HG03520 (cell line): ENCODE data around the gene RNF31.

Source experiments
- ATAC-seq: cut with Tn5 transposase; IDR thresholded peaks from one replicate; pipeline ENCODE4 v1.9.1; 2021; ENCODE audit warnings: mild to moderate bottlenecking, moderate library complexity; ENCODE audit not compliant: unreplicated experiment

RNF31 gene

DNA sequence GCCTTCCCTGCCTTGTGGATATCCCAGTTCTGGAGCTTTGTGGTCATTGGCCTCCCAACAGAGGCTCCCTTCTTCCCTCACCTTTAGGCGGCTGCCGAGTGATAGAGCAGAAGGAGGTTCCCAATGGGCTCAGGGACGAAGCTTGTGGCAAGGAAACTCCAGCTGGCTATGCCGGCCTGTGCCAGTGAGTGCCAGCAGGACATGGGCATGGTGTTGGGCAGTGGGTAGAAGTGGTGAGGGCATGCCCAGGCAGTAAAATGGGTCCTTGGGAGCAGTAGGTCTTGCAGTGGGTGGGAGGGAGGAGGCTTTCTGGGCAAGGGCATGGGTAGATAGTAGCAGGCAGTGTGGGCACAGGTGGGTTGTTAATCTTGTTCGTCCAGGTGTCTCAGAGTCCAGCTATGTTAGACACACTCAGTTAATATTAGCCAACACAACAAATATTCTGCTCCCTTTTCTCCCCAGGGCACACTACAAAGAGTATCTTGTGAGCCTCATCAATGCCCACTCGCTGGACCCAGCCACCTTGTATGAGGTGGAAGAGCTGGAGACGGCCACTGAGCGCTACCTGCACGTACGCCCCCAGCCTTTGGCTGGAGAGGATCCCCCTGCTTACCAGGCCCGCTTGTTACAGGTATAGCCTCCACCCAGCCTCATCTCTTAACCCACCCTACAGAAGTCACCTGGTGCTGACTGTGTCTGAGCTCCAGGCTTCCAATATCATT, 12.6 kb downstream of the RNF31 start:
- no peak for ATAC-seq

- no peak for ATAC-seq
Measured at GRCh38 chr14:24160499-24160849, 13.2 kb downstream of the RNF31 start.

- ATAC-seq: peak; percentile 72
Measured at GRCh38 chr14:24160850-24161804, 13.8 kb downstream of the RNF31 start, which contains the start of gene IRF9. Gene IRF9 (plus strand): TSS chr14:24161265. CDS start chr14:24162145, 880 bp downstream.

- ATAC-seq: no peak
Measured at GRCh38 chr14:24162093-24162492, 14.8 kb downstream of the RNF31 start.

GRCh38 chr14:24164518-24164991, 17.3 kb downstream of the RNF31 start:
- no peak for ATAC-seq

DNA sequence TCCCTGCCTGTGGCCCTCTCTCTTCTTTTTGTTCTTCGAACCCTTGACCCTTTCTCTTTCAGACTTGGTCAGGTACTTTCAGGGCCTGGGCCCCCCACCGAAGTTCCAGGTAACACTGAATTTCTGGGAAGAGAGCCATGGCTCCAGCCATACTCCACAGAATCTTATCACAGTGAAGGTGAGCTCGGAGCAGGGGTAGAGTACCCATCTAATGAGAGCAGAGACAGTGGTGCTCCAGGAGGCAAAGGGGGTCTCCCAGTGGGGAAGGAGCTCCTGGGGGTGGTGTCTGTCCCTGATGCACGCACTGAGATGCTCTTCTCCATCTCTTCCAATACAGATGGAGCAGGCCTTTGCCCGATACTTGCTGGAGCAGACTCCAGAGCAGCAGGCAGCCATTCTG, 18.5 kb downstream of the RNF31 start:
- ATAC-seq: no peak

- ATAC-seq: no peak
Measured at GRCh38 chr14:24167469-24168114, 20.3 kb downstream of the RNF31 start.

GRCh38 chr14:24171422-24172260, 24.3 kb downstream of the RNF31 start, which contains the start of gene REC8:
Gene REC8 (plus strand): TSS chr14:24172080. CDS start chr14:24172553, 473 bp downstream.
- ATAC-seq: peak; percentile 64

- ATAC-seq: no peak
Measured at GRCh38 chr14:24172261-24172860, 25.1 kb downstream of the RNF31 start.

GRCh38 chr14:24172871-24173281, 25.6 kb downstream of the RNF31 start:
- ATAC-seq: no peak

- no peak for ATAC-seq
Measured at GRCh38 chr14:24176599-24176998, 29.3 kb downstream of the RNF31 start.

DNA sequence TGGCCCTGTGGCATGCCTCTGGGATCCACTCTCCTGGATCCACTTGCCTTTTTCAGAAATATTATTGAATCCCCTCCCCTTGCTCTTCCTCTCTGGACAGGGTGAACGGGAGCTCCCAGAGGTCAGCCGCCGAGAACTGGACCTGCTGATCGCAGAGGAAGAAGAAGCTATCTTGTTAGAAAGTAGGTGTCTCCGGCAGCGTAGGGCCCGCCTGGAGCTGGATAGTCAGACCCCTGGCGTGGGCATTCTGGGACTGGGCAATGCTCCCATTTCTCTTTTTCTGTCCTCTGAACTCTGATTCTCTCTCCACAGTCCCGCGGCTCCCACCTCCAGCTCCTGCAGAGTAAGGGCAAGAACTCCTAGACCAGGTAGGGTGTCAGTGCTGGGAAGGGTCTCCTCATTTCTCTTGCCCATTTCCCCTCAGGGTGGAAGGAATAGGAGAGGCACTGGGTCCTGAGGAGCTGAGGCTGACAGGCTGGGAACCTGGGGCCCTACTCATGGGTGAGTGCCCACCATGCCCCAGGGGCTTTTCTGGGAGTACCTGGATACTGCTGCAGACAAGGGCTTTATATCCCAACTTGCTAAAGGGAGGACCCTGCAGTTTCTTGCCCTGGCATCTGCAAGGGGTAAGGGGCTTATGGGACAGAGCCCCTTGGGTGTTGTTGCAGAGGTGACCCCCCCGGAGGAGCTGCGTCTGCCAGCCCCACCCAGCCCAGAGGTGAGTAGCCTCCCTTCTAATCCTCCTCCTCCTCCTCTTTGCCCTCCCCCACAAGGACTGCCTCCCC, 29.9 kb downstream of the RNF31 start:
- ATAC-seq: no peak

DNA sequence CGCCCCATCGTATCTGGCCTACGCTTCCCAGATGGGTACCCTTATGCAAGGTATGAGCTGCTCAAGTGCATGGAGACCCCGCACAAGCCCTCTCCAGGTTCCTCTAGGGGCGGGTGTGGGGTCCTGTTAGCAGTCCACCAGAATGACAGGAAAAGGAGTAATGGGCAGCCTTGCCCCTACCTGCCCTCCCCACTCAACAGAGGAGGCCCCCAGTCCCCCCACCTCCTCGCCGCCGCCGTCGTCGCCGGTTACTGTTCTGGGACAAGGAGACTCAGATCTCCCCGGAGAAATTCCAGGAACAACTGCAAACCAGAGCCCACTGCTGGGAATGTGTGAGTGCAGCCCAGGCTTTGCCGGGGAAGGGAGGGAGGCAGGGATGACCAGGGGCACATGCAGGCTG, 30.6 kb downstream of the RNF31 start:
- no peak for ATAC-seq

GRCh38 chr14:24178399-24179178, 31.3 kb downstream of the RNF31 start:
- no peak for ATAC-seq

DNA sequence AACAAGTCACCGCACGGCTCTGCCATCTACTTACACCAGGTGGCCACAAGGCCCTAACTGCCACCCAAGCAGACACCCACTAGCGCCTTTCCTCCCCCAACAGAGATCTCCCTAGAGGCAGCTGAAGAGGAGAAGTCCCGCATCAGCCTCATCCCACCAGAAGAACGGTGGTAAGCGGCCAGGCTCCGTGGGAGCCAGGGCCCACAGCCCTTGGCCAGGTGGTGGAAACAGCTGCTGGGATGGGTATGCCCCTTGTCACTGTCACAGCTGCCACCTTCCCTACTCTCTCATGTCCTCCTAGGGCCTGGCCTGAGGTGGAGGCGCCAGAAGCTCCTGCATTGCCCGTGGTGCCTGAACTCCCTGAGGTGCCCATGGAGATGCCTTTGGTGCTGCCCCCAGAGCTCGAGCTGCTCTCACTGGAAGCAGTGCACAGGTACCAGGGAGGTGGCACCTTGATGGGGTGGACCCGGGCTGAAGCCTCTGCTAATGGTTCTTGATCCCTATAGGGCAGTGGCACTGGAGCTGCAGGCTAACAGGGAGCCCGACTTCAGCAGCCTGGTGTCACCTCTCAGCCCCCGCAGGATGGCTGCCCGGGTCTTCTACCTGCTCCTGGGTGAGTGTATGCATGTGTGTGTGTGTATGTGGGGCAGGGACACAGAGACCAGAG, 32.1 kb downstream of the RNF31 start:
- ATAC-seq: no peak

GRCh38 chr14:24179961-24180796, 32.9 kb downstream of the RNF31 start:
- no peak for ATAC-seq
